ENCODE measurements around the gene ATG16L1. TPM values are rescaled to one million over a fixed set of nuclear protein-coding genes. Genes with fewer than 3 reads are reported as not detected.

ATG16L1 gene
- 20.0 to 23.5 TPM (median 21.7 TPM) in 3 replicates for total RNA-seq

- Mint-ChIP-seq H3K27me3 (ENCODE audit: low read depth) (no peaks in the 10 kb centered on the region), H3K4me3 (peak within 1 kb of the TSS; percentile 95), H3K36me3 (peaks cover 3% of the 10 kb centered on the region), H3K9me3 (peaks cover 11% of the 10 kb centered on the region), H3K4me1 (peaks cover 13% of the 10 kb centered on the region), H3K27ac (peak within 1 kb of the TSS; percentile 93)
- DNase-seq (ENCODE audit: low spot score in 2 of 2, unreplicated experiment in 2 of 2): peak; percentile 86 to 93
- peak; percentile 72 for TF ChIP-seq CTCF (IDR thresholded peaks at IDR 0.05; ENCODE audit: unreplicated experiment)
Measured at GRCh38 chr2:233251306-233252116, at the start of gene ATG16L1. ATG16L1 (plus strand) TSS chr2:233251673; CDS start chr2:233251828, 155 bp downstream.

GRCh38 chr2:233202531-233202944 is 48.9 kb upstream of the ATG16L1 start:
- no peak overlapping the region for H3K4me3 Mint-ChIP-seq
- DNase-seq (ENCODE audit: low spot score in 2 of 2, unreplicated experiment in 2 of 2): no peak
- peaks cover 11% of the 10 kb centered on the region for H3K36me3 Mint-ChIP-seq

GRCh38 chr2:233203060-233203459 is 48.4 kb upstream of the ATG16L1 start:
- Mint-ChIP-seq H3K27me3 (ENCODE audit: low read depth) (no peaks in the 10 kb centered on the region), H3K4me3 (no peak overlapping the region), H3K9me3 (peaks cover 12% of the 10 kb centered on the region), H3K27ac (no peak overlapping the region), H3K4me1 (no peaks in the 10 kb centered on the region), H3K36me3 (peaks cover 11% of the 10 kb centered on the region)
- DNase-seq (ENCODE audit: low spot score in 2 of 2, unreplicated experiment in 2 of 2): no peak
- no peak for TF ChIP-seq CTCF (IDR thresholded peaks at IDR 0.05; ENCODE audit: unreplicated experiment)

More at GRCh38 chr2:233202531-233202944, 48.9 kb upstream of the ATG16L1 start:
- Mint-ChIP-seq H3K9me3 (peaks cover 12% of the 10 kb centered on the region), H3K27ac (no peak overlapping the region), H3K27me3 (ENCODE audit: low read depth) (no peaks in the 10 kb centered on the region), H3K4me1 (no peaks in the 10 kb centered on the region)
- TF ChIP-seq CTCF (IDR thresholded peaks at IDR 0.05; ENCODE audit: unreplicated experiment): no peak

GRCh38 chr2:233204286-233204936 is 47.1 kb upstream of the ATG16L1 start:
- no peak for DNase-seq (ENCODE audit: low spot score in 2 of 2, unreplicated experiment in 2 of 2)
- peaks cover 5% of the 10 kb centered on the region for H3K4me1 Mint-ChIP-seq
- no peak for TF ChIP-seq CTCF (IDR thresholded peaks at IDR 0.05; ENCODE audit: unreplicated experiment)
- H3K27me3 Mint-ChIP-seq (ENCODE audit: low read depth): no peaks in the 10 kb centered on the region
- no peak overlapping the region for H3K27ac Mint-ChIP-seq
- no peak overlapping the region for H3K4me3 Mint-ChIP-seq
- peaks cover 12% of the 10 kb centered on the region for H3K9me3 Mint-ChIP-seq
- H3K36me3 Mint-ChIP-seq: peaks cover 11% of the 10 kb centered on the region

- H3K9me3 Mint-ChIP-seq: peaks cover 4% of the 10 kb centered on the region
- H3K4me1 Mint-ChIP-seq: peaks cover 11% of the 10 kb centered on the region
- H3K27ac Mint-ChIP-seq: no peak overlapping the region
- H3K4me3 Mint-ChIP-seq: no peak overlapping the region
- H3K36me3 Mint-ChIP-seq: peaks cover 8% of the 10 kb centered on the region
- no peak for DNase-seq (ENCODE audit: low spot score in 2 of 2, unreplicated experiment in 2 of 2)
- TF ChIP-seq CTCF (IDR thresholded peaks at IDR 0.05; ENCODE audit: unreplicated experiment): no peak
- H3K27me3 Mint-ChIP-seq (ENCODE audit: low read depth): peaks cover 2% of the 10 kb centered on the region
Measured at GRCh38 chr2:233208382-233209116, 42.9 kb upstream of the ATG16L1 start.

Measured in mesothelial cell of epicardium (in vitro differentiated cells).